A549 treated with DMSO at 1 μM for 4 hours (cell line): ENCODE measurements around the gene CLK3. TPM values are rescaled to one million over a fixed set of nuclear protein-coding genes. Genes with fewer than 3 reads are reported as not detected.

Experiments used
- total RNA-seq: library from RNA; stranded (reverse); fragments of 200-300 nt; extraction: Qiagen RNA extraction; gene quantifications from 5 replicates; pipeline ENCODE4 v1.2.3, GENCODE V29; 2022; ENCODE audit warnings: low read depth

CLK3 gene
- total RNA-seq: 35.6 to 46.3 TPM (median 38.5 TPM) in 5 replicates

GRCh38 chr15:74615508-74616365 lies at the start of gene CLK3:
CLK3 (plus strand) TSS chr15:74615836; CDS start chr15:74619197, 3,361 bp downstream.

Other genes with a start within 250 kb of the CLK3 start
- not detected in 5 replicates for gene CYP11A1, start 248.2 kb upstream of the CLK3 start, total RNA-seq
- 2.9 to 4.6 TPM (median 3.4 TPM) in 5 replicates for gene SEMA7A, start 181.9 kb upstream of the CLK3 start, total RNA-seq
- 38.9 to 44.6 TPM (median 41.4 TPM) in 5 replicates for gene UBL7, start 154.7 kb upstream of the CLK3 start, total RNA-seq
- gene ARID3B, start 74.6 kb upstream of the CLK3 start, total RNA-seq: 3.8 to 4.7 TPM (median 4.1 TPM) in 5 replicates
- 18.1 to 21.4 TPM (median 20.6 TPM) in 5 replicates for gene EDC3, start 80.2 kb downstream of the CLK3 start, total RNA-seq
- gene CYP1A1, start 109.7 kb downstream of the CLK3 start, total RNA-seq: 1.3 to 3.1 TPM (median 1.8 TPM) in 5 replicates
- gene CYP1A2, start 133.0 kb downstream of the CLK3 start, total RNA-seq: not detected in 5 replicates
- 58.1 to 74.9 TPM (median 63.9 TPM) in 5 replicates for gene CSK, start 166.2 kb downstream of the CLK3 start, total RNA-seq
- gene LMAN1L, start 197.0 kb downstream of the CLK3 start, total RNA-seq: not detected in 5 replicates
- gene CPLX3, start 210.8 kb downstream of the CLK3 start, total RNA-seq: 0.06 TPM in 1 of 5 replicates, not detected in the others
- gene ULK3, start 227.3 kb downstream of the CLK3 start, total RNA-seq: 28.2 to 50.1 TPM (median 34.5 TPM) in 5 replicates